ENCODE results near the gene ATN1. TPM values are rescaled to one million over a fixed set of nuclear protein-coding genes. Genes with fewer than 3 reads are reported as not detected.

Gene ATN1
- total and polyA plus RNA-seq, 2 of the 4 experiments (the other 2 are of a cell fraction), result 3.4 to 58.7 TPM

- H2AK5ac ChIP-seq (ENCODE audit: low read depth, low read length), result no peak overlapping the region
- no peak for TF ChIP-seq SMC3 (IDR thresholded peaks at IDR 0.05; ENCODE audit: low read depth, low read length)
- TF ChIP-seq POLR2A (IDR thresholded peaks at IDR 0.05; ENCODE audit: low read depth, low read length), result no peak
- no peak for TF ChIP-seq BHLHE40 (IDR thresholded peaks at IDR 0.05; ENCODE audit: low read depth, low read length)
- TF ChIP-seq ELK1 (IDR thresholded peaks at IDR 0.05; ENCODE audit: borderline replicate concordance, low read depth, low read length), result no peak
- TF ChIP-seq MAFK (IDR thresholded peaks at IDR 0.05; ENCODE audit: low read depth, low read length), result no peak
- TF ChIP-seq, protein P1, sequence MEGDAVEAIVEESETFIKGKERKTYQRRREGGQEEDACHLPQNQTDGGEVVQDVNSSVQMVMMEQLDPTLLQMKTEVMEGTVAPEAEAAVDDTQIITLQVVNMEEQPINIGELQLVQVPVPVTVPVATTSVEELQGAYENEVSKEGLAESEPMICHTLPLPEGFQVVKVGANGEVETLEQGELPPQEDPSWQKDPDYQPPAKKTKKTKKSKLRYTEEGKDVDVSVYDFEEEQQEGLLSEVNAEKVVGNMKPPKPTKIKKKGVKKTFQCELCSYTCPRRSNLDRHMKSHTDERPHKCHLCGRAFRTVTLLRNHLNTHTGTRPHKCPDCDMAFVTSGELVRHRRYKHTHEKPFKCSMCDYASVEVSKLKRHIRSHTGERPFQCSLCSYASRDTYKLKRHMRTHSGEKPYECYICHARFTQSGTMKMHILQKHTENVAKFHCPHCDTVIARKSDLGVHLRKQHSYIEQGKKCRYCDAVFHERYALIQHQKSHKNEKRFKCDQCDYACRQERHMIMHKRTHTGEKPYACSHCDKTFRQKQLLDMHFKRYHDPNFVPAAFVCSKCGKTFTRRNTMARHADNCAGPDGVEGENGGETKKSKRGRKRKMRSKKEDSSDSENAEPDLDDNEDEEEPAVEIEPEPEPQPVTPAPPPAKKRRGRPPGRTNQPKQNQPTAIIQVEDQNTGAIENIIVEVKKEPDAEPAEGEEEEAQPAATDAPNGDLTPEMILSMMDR (conservative IDR thresholded peaks at IDR 0.05; ENCODE audit: low read depth, low read length), result no peak
- TF ChIP-seq RCOR1 (IDR thresholded peaks at IDR 0.05; ENCODE audit: insufficient replicate concordance, low read length), result no peak
- TF ChIP-seq USF2 (IDR thresholded peaks at IDR 0.05; ENCODE audit: low read depth, low read length), result no peak
- no peak for TF ChIP-seq MAZ (IDR thresholded peaks at IDR 0.05; ENCODE audit: borderline replicate concordance, low read depth, low read length)
- TF ChIP-seq FOS (IDR thresholded peaks at IDR 0.05; ENCODE audit: low read depth, low read length), result no peak
- no peak for TF ChIP-seq MXI1 (IDR thresholded peaks at IDR 0.05; ENCODE audit: borderline replicate concordance, low read depth, low read length)
- TF ChIP-seq CEBPB (IDR thresholded peaks at IDR 0.05; ENCODE audit: low read depth, low read length), result no peak
- TF ChIP-seq RAD21 (IDR thresholded peaks at IDR 0.05; ENCODE audit: low read length), result no peak
- TF ChIP-seq CHD1 (IDR thresholded peaks at IDR 0.05; ENCODE audit: low read depth, low read length), result no peak
- TF ChIP-seq NFE2L2 (IDR thresholded peaks at IDR 0.05; ENCODE audit: low read depth, low read length), result no peak
- TF ChIP-seq RFX5 (IDR thresholded peaks at IDR 0.05; ENCODE audit: low read depth, low read length), result no peak
- no peak overlapping the region for H3K56ac ChIP-seq (ENCODE audit: extremely low read depth, insufficient read depth, low read length)
- no peak overlapping the region for H2BK15ac ChIP-seq (ENCODE audit: low read depth, low read length)
- H4K8ac ChIP-seq (ENCODE audit: low read depth in 2 of 2, low read length in 2 of 2), result no peak overlapping the region
- no peak overlapping the region for H4K5ac ChIP-seq (ENCODE audit: low read depth, low read length)
- in situ Hi-C loops (cut with MboI; ENCODE audit: low sequenced_read_pairs) (no loop called here), intact Hi-C loops (cut with micrococcal nuclease) (no loop called here), dilution Hi-C loops (cut with HindIII; ENCODE audit: low sequenced_read_pairs, unreplicated experiment) (no loop called here)
- H3K27ac ChIP-seq (ENCODE audit: insufficient read depth, low read length), result no peak overlapping the region
- POLR2A ChIA-PET (ENCODE audit: unreplicated experiment), result no interaction called here
- no peak overlapping the region for H2BK120ac ChIP-seq (ENCODE audit: low read depth, low read length)
- H3K9ac ChIP-seq (ENCODE audit: low read depth, low read length), result no peak overlapping the region
- H3K9me3 ChIP-seq (ENCODE audit: control insufficient read depth, insufficient read depth, low read length), result no peaks in the 10 kb centered on the region
- no peak overlapping the region for H2AK9ac ChIP-seq (replicated peaks; ENCODE audit: low read depth, low read length, poor library complexity)
- no peaks in the 10 kb centered on the region for H3K4me1 ChIP-seq (ENCODE audit: control insufficient read depth, insufficient read depth, low read length)
- H3K79me1 ChIP-seq (ENCODE audit: low read depth in 1 of 2, low read length in 2 of 2), result peaks cover 4 to 13% of the 10 kb centered on the region in 2 experiments; a peak in 3 of 4 replicates
- no peak overlapping the region for H3K14ac ChIP-seq (replicated peaks; ENCODE audit: low read depth, low read length)
- H4K20me1 ChIP-seq (ENCODE audit: insufficient read depth, low read length), result no peaks in the 10 kb centered on the region
- ATAC-seq (ENCODE audit: low read depth) (no peak), DNase-seq (no peak)
- WGBS, 2 experiments (ENCODE audit: extremely low coverage in 2 of 2, insufficient read length in 1 of 2), result 80% methylated on average over 1 of the region's 3 CpGs; no CpG with 5 or more reads in 1 of the 2 experiments
- CTCF ChIA-PET, result no interaction called here
- H3K4me3 ChIP-seq (ENCODE audit: insufficient read depth, low read depth, low read length), result no peak overlapping the region
- H2BK5ac ChIP-seq (ENCODE audit: low read depth, low read length, poor library complexity, severe bottlenecking), result no peak overlapping the region
- BruUV-seq (replicated peaks), result no TSS peak
- H3K4me2 ChIP-seq (ENCODE audit: low read depth, low read length), result no peak overlapping the region
- H3K27me3 ChIP-seq (ENCODE audit: control insufficient read depth, insufficient read depth, low read length), result no peaks in the 10 kb centered on the region
- H4K91ac ChIP-seq (ENCODE audit: insufficient read depth, low read depth, low read length), result no peak overlapping the region
- no peak overlapping the region for H3K18ac ChIP-seq (ENCODE audit: low read depth, low read length)
- no peak overlapping the region for H2BK20ac ChIP-seq (ENCODE audit: low read depth, low read length)
- H2AFZ ChIP-seq (replicated peaks; ENCODE audit: low read length, poor library complexity), result no peak overlapping the region
- peaks cover 3% of the 10 kb centered on the region; the same call in 1 of the 2 replicates for H3K9me1 ChIP-seq (ENCODE audit: insufficient read depth, low read length)
- no peak overlapping the region for H3K4ac ChIP-seq (ENCODE audit: low read depth, low read length)
- peaks cover 65% of the 10 kb centered on the region for H3K36me3 ChIP-seq (ENCODE audit: control insufficient read depth, insufficient read depth, low read length)
- no peak overlapping the region for H3K23ac ChIP-seq (ENCODE audit: low read depth, low read length)
Observed at GRCh38 chr12:6979453-6979852, 51.7 kb downstream of the ATN1 start.

Measured in IMR-90 (cell line).